Neural progenitor cell (in vitro differentiated cells): ENCODE data around the gene COL15A1. TPM values are rescaled to one million over a fixed set of nuclear protein-coding genes. Genes with fewer than 3 reads are reported as not detected.

Source experiments
- DNase-seq: peaks from one replicate; pipeline ENCODE4 v3.0.0-alpha.2; 2016; ENCODE audit warnings: low spot score
- H2AFZ ChIP-seq: fragments of 200-600 bp; sonication (generic); replicated peaks from 2 replicates; pipeline ENCODE4 v1.6.1; 2016; ENCODE audit warnings: antibody characterized with exemption
- H3F3A ChIP-seq: fragments of 200-600 bp; sonication (generic); 2 replicates; pipeline ENCODE4 v1.6.1; 2016; ENCODE audit warnings: antibody characterized with exemption, low read depth
- H3K27ac ChIP-seq: fragments of 200-600 bp; sonication (generic); 2 replicates; pipeline ENCODE4 v1.5.1; 2016; ENCODE audit warnings: mild to moderate bottlenecking
- H3K27me3 ChIP-seq: fragments of 200-600 bp; sonication (generic); 2 replicates; pipeline ENCODE4 v1.6.1; 2016; ENCODE audit warnings: mild to moderate bottlenecking, moderate library complexity
- H3K36me3 ChIP-seq: fragments of 200-600 bp; sonication (generic); 2 replicates; pipeline ENCODE4 v1.5.1; 2016
- H3K4me1 ChIP-seq: fragments of 200-600 bp; sonication (generic); 2 replicates; pipeline ENCODE4 v1.6.1; 2016; ENCODE audit warnings: mixed run types
- H3K4me2 ChIP-seq: fragments of 200-600 bp; sonication (generic); 2 replicates; pipeline ENCODE4 v1.6.1; 2016
- H3K4me3 ChIP-seq: fragments of 200-600 bp; sonication (generic); 2 replicates; pipeline ENCODE4 v1.5.1; 2016
- H3K79me2 ChIP-seq: fragments of 200-600 bp; sonication (generic); 2 replicates; pipeline ENCODE4 v1.6.1; 2016; ENCODE audit warnings: low read depth
- H3K9ac ChIP-seq: fragments of 200-600 bp; sonication (generic); 2 replicates; pipeline ENCODE4 v1.6.1; 2016
- H3K9me3 ChIP-seq: fragments of 200-600 bp; sonication (generic); 2 replicates; pipeline ENCODE4 v1.5.1; 2016; ENCODE audit warnings: low read depth
- H4K20me1 ChIP-seq: fragments of 200-600 bp; sonication (generic); 2 replicates; pipeline ENCODE4 v1.6.1; 2016; ENCODE audit warnings: low read depth
- H3K27ac Mint-ChIP-seq: 3 replicates; pipeline ENCODE4 v1.8.0; 2021; ENCODE audit warnings: mixed read lengths
- H3K27me3 Mint-ChIP-seq: 2 replicates; pipeline ENCODE4 v1.8.0; 2022; ENCODE audit warnings: low read depth, mild to moderate bottlenecking, inconsistent platforms, moderate library complexity, mixed read lengths; ENCODE audit not compliant: insufficient read depth
- H3K36me3 Mint-ChIP-seq: 3 replicates; pipeline ENCODE4 v1.8.0; 2021; ENCODE audit warnings: mixed read lengths
- H3K4me1 Mint-ChIP-seq: 3 replicates; pipeline ENCODE4 v1.8.0; 2021; ENCODE audit warnings: mixed read lengths
- H3K4me3 Mint-ChIP-seq: 3 replicates; pipeline ENCODE4 v1.8.0; 2021; ENCODE audit warnings: mild to moderate bottlenecking, moderate library complexity, mixed read lengths
- H3K9me3 Mint-ChIP-seq: 3 replicates; pipeline ENCODE4 v1.8.0; 2020; ENCODE audit warnings: mixed read lengths
- CTCF ChIP-seq: fragments of 200-600 bp; sonication (generic); IDR thresholded peaks from 2 replicates; pipeline ENCODE4 v1.5.1; 2017; ENCODE audit warnings: antibody characterized with exemption, mild to moderate bottlenecking
- EZH2 ChIP-seq: fragments of 200-600 bp; sonication (generic); IDR thresholded peaks from 2 replicates; pipeline ENCODE4 v1.6.1; 2017; ENCODE audit warnings: antibody characterized with exemption, mild to moderate bottlenecking, moderate library complexity
- EZH2phosphoT487 ChIP-seq: fragments of 200-600 bp; sonication (generic); IDR thresholded peaks from 2 replicates; pipeline ENCODE4 v1.6.1; 2017; ENCODE audit warnings: antibody characterized with exemption
- total RNA-seq: library from RNA; depleted of rRNA; stranded (reverse); fragments of >200 nt; gene quantifications from 2 replicates; pipeline ENCODE4 v1.2.3, GENCODE V29; 2015; ENCODE audit warnings: low replicate concordance

The COL15A1 gene
- total RNA-seq, 1 donor from 2014 or later: 3.2 TPM

GRCh38 chr9:98903961-98904411, 39.7 kb upstream of the COL15A1 start:
- no peaks in the 10 kb centered on the region for H3K79me2 ChIP-seq
- H3F3A ChIP-seq: no peaks in the 10 kb centered on the region
- no peak overlapping the region for H3K27ac Mint-ChIP-seq
- H3K9me3 Mint-ChIP-seq: no peaks in the 10 kb centered on the region
- no peak overlapping the region for H3K4me3 Mint-ChIP-seq
- no peak overlapping the region for H2AFZ ChIP-seq
- H3K4me1 Mint-ChIP-seq: peaks cover 3% of the 10 kb centered on the region
- TF ChIP-seq EZH2phosphoT487: no peak
- TF ChIP-seq CTCF: no peak
- TF ChIP-seq EZH2: no peak
- peaks cover 7% of the 10 kb centered on the region for H3K27me3 Mint-ChIP-seq
- no peak for DNase-seq
- H3K27me3 ChIP-seq: no peaks in the 10 kb centered on the region
- H3K36me3 ChIP-seq: no peaks in the 10 kb centered on the region
- H4K20me1 ChIP-seq: no peaks in the 10 kb centered on the region
- H3K9me3 ChIP-seq: no peaks in the 10 kb centered on the region
- H3K27ac ChIP-seq: no peak overlapping the region
- no peak overlapping the region for H3K4me3 ChIP-seq
- no peaks in the 10 kb centered on the region for H3K4me1 ChIP-seq
- no peak overlapping the region for H3K9ac ChIP-seq
- H3K36me3 Mint-ChIP-seq: no peaks in the 10 kb centered on the region
- H3K4me2 ChIP-seq: no peak overlapping the region

GRCh38 chr9:98905015-98905414, 38.7 kb upstream of the COL15A1 start:
- no peak overlapping the region for H3K27ac Mint-ChIP-seq
- Histone ChIP-seq H3K36me3 (no peaks in the 10 kb centered on the region), H3K9ac (no peak overlapping the region), H3K9me3 (no peaks in the 10 kb centered on the region), H3K4me1 (peaks cover under 1% of the 10 kb centered on the region), H3K27ac (no peak overlapping the region), H3F3A (no peaks in the 10 kb centered on the region), H3K4me2 (no peak overlapping the region), H3K79me2 (no peaks in the 10 kb centered on the region), H3K4me3 (no peak overlapping the region), H3K27me3 (no peaks in the 10 kb centered on the region), H2AFZ (no peak overlapping the region), H4K20me1 (no peaks in the 10 kb centered on the region)
- no peaks in the 10 kb centered on the region for H3K36me3 Mint-ChIP-seq
- H3K9me3 Mint-ChIP-seq: no peaks in the 10 kb centered on the region
- no peak for TF ChIP-seq EZH2
- no peak for TF ChIP-seq EZH2phosphoT487
- TF ChIP-seq CTCF: no peak
- peaks cover 3% of the 10 kb centered on the region for H3K27me3 Mint-ChIP-seq
- no peak overlapping the region for H3K4me3 Mint-ChIP-seq
- peaks cover under 1% of the 10 kb centered on the region for H3K4me1 Mint-ChIP-seq
- DNase-seq: no peak

GRCh38 chr9:98906273-98907040, 37.2 kb upstream of the COL15A1 start:
- no peak overlapping the region for H3K27ac ChIP-seq
- no peak overlapping the region for H3K27ac Mint-ChIP-seq
- H3K4me3 Mint-ChIP-seq: peak overlapping the region; percentile 56
- no peak for DNase-seq
- peaks cover 10% of the 10 kb centered on the region for H3K4me1 ChIP-seq
- H3K4me3 ChIP-seq: no peak overlapping the region
- H2AFZ ChIP-seq: no peak overlapping the region
- H3K9me3 Mint-ChIP-seq: no peaks in the 10 kb centered on the region
- no peaks in the 10 kb centered on the region for H3K36me3 Mint-ChIP-seq
- H3K27me3 Mint-ChIP-seq: peaks cover 3% of the 10 kb centered on the region
- H3K79me2 ChIP-seq: no peaks in the 10 kb centered on the region
- no peaks in the 10 kb centered on the region for H4K20me1 ChIP-seq
- no peak for TF ChIP-seq EZH2
- no peak for TF ChIP-seq EZH2phosphoT487
- no peak for TF ChIP-seq CTCF
- no peaks in the 10 kb centered on the region for H3F3A ChIP-seq
- H3K27me3 ChIP-seq: no peaks in the 10 kb centered on the region
- peaks cover 4% of the 10 kb centered on the region for H3K4me1 Mint-ChIP-seq
- no peaks in the 10 kb centered on the region for H3K36me3 ChIP-seq
- no peak overlapping the region for H3K9ac ChIP-seq
- H3K4me2 ChIP-seq: no peak overlapping the region
- H3K9me3 ChIP-seq: no peaks in the 10 kb centered on the region
